ENCODE measurements around the gene PTBP2. TPM values are rescaled to one million over a fixed set of nuclear protein-coding genes. Genes with fewer than 3 reads are reported as not detected.

PTBP2 gene
- total RNA-seq, 1 donor from 2014 or later: 15.5 TPM

- intact Hi-C loops (cut with micrococcal nuclease): no loop called here
Observed at GRCh38 chr1:96815914-96816313, 94.3 kb downstream of the PTBP2 start.

DNA sequence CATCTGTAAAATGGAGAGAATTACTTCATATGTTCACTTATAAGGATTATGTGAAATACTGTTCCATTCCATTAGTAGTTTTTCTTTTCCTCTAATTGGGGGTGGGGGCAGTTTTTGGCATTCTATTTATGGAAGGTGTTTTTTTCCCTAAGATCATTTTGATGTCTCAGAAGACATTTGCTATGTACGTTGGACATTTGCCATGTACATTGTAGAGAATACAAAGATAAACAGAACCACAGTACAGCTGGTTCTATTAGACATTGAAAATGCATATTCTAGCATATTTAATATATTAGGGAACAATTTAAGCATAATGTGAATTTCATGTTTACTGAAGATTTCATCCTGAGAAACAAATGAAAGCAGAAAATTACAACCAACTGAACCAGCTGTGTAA is 98.5 kb downstream of the PTBP2 start:
- intact Hi-C loops (cut with micrococcal nuclease): no loop called here

DNA sequence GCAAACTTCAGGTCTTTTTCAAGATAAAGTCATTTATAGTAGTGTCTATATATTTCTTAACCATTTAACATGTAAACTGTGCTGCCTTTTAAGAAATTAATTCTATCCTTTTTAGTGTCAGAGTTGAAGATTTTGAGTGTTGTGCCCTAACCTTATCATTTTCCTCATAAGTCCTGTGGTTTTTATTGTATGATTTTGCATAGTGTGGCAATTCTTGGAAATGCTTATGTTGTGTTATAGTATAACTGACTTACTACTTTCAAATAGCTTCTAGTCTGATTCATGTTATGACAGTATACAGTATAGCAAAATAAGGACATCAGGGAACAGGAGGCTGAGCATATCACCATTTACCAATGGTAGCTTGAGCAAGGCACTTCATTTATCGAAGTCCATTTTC is 99.1 kb downstream of the PTBP2 start:
- intact Hi-C loops (cut with micrococcal nuclease): no loop called here

DNA sequence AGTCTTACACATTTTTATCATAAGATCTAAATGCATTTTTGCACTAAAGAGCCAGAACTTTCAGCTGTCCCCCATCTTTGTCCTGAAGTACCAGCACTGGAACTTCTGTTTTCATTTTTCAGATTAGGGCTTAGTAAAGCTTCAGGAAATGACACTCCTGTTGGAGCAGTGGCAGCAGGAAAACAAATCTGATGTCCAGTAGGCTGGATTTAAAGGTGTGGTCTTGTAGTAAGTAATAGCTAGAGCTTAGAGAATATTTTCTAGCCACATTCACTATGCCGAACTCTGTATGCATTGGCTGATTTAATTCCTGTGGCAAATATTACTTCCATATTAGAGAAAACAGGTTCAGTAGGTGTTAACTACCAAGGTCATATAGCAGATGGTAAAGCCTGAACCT is 103.6 kb downstream of the PTBP2 start:
- intact Hi-C loops (cut with micrococcal nuclease): no loop called here

DNA sequence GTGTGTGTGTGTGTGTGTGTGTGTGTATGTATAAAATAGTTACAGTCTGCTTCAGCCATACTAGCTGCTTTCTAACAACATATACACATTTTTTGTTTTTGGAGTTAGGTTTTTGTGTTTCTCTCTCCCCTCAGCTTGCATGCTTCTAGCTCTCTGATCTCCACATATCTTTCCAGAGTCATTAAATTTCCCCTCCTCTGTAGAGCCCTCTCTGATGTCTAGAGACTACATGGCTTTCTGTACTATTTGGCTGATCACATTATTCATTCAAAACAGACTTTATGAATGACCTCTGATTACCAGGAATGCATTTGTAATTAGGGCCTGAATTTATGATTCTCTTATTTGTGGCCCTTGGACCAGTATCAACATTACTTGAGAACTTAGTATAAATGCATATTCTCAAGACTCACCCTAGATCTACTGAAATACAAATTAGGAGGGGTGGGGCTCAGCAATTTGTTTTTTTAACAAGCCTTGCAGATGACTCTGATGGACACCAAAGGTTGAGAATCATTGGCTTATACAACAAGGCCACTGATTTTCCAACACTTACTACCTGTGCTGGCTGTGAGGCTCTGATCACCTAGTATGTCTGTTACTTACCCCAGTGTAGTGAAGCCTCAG is 104.5 kb downstream of the PTBP2 start:
- intact Hi-C loops (cut with micrococcal nuclease): no loop called here

DNA sequence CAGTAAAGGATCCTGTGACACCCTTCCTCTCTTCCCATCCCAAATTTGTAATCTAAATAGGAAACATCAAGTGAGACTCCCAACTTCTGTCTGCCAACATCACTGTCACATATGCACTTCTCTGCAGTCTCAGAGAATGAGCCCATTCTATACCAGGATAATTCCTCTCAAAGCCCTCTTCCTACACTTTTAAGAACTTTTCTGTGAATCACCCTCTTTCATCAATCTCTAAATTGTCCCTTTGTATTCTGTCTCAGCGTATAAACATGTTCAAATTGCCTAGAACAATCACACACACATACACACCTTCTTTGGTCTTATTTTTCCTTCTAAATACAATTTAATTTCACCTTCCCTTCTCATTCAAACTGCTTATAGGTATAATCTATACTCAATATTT is 111.8 kb downstream of the PTBP2 start:
- intact Hi-C loops (cut with micrococcal nuclease): no loop called here

DNA sequence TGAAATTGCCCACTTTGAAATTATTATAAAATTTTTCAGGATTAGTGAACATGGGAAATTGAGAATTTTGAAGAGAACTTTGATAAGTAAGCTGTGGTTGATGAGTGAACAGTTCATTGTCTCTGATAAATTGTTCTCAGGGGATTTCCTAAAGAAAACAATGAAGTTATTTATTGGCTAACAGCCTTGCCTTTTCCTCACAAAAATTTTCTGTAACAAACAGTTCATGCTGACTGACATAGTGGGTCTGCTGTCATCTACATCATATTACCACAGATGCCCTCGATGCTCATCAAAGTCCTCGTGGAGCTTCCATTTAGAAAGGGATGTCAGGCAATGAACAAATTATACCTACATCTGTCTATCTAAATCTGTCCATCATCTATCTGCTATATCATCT is 113.4 kb downstream of the PTBP2 start:
- intact Hi-C loops (cut with micrococcal nuclease): no loop called here

GRCh38 chr1:96837057-96837780 is 115.6 kb downstream of the PTBP2 start:
- intact Hi-C loops (cut with micrococcal nuclease): no loop called here

DNA sequence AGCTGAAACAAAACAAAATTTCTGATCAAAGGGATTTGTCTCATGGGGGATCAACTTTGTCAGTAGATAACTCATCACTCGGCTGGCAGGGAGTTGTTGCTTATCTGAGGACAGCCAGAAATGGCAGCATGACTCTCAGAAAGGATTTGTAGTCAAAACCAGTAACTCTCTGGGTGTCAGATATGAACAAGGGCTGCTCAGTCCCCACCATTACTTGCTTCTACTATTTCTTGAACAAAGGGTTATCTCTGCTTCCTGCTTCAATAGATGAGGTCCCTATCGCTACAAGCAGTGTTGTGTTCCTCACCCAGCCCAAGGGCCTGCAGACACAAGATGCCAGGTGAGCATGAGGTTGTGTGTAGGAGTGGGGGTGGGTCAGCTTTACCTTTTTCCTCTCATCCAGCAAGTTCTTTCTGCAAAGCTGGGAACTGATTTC is 116.2 kb downstream of the PTBP2 start:
- intact Hi-C loops (cut with micrococcal nuclease): no loop called here

DNA sequence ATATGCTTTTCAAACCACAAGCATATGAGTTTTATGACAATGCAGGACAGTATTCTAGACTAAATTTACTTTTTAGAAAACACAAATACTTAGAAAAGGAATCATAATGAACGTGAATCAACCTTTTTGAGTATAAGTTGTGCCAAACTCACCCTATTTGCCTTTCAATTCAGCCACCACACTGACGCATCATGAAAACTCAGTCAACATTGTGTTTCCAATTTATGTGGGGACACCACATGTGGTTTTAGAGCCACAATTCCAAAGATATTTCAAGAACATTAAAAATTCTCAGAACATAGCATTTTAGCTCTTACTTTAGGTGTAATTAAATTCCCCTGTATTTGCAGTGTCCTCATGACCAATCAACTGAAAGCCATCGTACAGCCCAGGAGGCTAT is 118.8 kb downstream of the PTBP2 start:
- intact Hi-C loops (cut with micrococcal nuclease): no loop called here

DNA sequence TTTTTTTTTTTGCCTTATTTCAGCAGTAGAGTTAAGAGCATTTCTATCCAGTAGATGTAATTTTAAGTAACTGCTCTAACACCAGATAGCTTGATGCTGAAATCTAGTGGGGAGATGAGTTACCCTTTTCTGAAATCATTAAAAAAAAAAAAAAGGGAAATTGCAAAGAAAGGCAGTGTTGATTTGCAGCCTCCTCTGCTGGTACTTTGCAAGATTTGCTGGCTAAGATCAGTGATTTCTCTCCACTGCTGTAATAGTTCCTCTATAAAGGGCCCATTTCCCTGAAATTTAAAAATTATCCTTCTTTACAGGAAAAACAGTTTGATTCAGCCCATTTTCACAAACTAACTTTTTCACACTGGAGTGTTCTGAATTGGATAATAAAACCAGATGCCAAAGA is 120.6 kb downstream of the PTBP2 start:
- intact Hi-C loops (cut with micrococcal nuclease): no loop called here

- intact Hi-C loops (cut with micrococcal nuclease): no loop called here
Observed at GRCh38 chr1:96843196-96843595, 121.6 kb downstream of the PTBP2 start.

DNA sequence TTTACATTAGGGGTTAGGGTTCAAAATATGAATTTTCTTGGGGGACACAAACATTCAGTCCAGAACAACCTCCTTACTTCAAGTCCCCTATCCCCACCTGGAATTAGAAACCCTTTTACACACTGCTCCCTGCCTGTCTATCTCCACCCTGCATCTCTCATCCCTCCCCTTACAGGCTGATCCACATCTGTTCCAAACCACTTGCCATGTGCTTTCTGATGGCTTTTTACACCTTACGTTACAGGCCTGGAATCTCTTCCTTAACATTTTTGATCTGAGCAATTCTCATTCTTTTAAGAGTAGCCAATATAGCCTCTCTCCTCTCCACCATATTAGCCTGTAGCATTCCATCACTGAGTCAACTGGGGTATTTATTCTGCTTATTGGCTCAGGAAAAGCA is 122.0 kb downstream of the PTBP2 start:
- intact Hi-C loops (cut with micrococcal nuclease): no loop called here

GRCh38 chr1:96845464-96845863 is 123.9 kb downstream of the PTBP2 start:
- intact Hi-C loops (cut with micrococcal nuclease): no loop called here

GRCh38 chr1:96861836-96862235 is 140.3 kb downstream of the PTBP2 start:
- intact Hi-C loops (cut with micrococcal nuclease): no loop called here

DNA sequence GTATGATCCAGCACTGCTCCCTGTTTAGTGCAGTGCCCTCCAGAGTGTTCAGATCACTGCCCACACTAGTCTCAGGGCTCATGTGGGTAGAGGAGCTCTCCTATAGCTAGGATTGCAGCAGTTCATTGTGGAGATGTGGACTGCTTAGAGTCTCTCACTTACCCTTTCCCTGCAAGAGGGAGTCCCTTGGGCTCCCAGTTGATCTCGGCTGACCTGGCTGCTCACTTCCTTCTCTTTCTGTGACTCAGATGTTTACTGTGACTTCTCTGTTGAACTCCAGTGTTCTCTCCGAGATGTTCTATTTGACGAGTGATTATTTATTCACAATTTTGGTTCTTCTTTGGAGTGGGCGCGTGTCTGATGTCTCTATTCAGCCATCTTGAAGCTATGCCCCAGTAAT is 141.9 kb downstream of the PTBP2 start:
- intact Hi-C loops (cut with micrococcal nuclease): no loop called here

Data from T-helper 2 cell treated with Interferon-gamma antibody and Interleukin-4, amounts not matched to agents 100 ng/mL and 5 ng/mL, for 36 hours (primary cell).